Measurements from ENCODE around the gene STX18. TPM values are rescaled to one million over a fixed set of nuclear protein-coding genes. Genes with fewer than 3 reads are reported as not detected.

The STX18 gene
- total RNA-seq, 1 donor from 2014 or later: 17.3 TPM

DNA sequence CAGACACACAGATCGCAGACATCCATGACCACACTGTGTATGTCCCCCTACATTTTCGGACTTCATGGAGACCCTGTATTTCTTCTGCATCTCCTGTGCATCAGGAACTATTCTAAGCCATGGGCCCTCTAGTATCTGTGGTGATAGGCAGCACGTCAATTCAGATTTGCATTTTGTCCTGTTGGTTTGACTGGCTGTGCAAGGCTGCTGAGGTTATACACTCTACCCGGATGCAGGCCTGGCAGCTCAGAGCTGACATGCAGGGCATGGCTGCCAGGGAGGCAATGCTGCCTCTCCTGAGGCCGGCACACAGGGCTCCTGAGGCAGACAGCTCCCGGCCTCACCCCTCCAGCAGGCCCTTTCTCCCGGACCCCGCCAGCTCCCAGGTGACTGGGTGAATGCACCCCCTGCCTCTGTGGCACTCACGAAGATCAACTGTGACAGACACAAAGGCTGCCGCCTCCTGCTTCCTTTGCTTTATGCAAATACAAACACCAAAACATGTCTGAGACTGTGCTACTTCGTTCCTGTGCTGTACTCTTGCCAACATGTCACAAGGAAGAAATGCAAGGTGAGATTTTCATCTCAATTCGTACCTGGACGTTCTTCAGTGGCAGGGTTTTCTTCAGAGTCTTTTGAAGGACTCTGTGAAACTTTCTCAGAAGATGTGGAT lies 103.9 kb downstream of the STX18 start:
- Histone ChIP-seq H3K4me1 (peaks cover 8% of the 10 kb centered on the region), H3K27ac (replicated peaks) (no peak overlapping the region), H3K4me3 (no peak overlapping the region), H3K9me3 (replicated peaks) (no peaks in the 10 kb centered on the region), H3K27me3 (ENCODE audit: low read depth) (no peaks in the 10 kb centered on the region), H3K36me3 (peaks cover 45% of the 10 kb centered on the region)
- TF ChIP-seq, protein P1, sequence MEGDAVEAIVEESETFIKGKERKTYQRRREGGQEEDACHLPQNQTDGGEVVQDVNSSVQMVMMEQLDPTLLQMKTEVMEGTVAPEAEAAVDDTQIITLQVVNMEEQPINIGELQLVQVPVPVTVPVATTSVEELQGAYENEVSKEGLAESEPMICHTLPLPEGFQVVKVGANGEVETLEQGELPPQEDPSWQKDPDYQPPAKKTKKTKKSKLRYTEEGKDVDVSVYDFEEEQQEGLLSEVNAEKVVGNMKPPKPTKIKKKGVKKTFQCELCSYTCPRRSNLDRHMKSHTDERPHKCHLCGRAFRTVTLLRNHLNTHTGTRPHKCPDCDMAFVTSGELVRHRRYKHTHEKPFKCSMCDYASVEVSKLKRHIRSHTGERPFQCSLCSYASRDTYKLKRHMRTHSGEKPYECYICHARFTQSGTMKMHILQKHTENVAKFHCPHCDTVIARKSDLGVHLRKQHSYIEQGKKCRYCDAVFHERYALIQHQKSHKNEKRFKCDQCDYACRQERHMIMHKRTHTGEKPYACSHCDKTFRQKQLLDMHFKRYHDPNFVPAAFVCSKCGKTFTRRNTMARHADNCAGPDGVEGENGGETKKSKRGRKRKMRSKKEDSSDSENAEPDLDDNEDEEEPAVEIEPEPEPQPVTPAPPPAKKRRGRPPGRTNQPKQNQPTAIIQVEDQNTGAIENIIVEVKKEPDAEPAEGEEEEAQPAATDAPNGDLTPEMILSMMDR (IDR thresholded peaks at IDR 0.05; ENCODE audit: borderline replicate concordance): no peak
- DNase-seq: no peak
- intact Hi-C loops (cut with micrococcal nuclease): no loop called here

DNA sequence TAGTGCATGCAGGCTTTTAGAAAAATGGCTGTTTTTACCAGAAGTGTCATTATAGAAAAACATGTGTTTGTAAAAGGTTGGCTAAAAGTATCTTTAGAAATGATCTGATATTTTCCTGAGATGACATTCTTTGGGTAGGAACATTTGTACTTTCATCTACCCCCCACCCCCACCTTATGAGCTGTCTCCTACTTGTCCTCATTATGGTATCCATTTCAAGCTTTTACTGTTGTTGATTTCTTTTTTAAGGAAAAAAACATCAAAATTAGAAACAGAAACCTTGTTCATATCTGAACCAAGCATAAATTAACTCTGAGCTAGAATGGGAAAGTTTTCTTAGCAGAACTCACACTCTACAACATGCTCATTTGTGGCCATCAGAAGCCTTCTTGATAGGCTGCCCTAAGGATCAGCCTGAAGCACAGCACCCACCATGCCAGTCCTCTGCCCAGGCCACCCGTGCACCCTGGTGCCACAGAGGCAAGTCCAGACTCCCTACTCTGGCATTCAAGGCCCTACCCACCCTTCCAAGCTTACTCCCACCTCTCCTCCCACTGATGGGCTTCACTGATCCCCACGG lies 105.5 kb downstream of the STX18 start:
- Histone ChIP-seq H3K9me3 (replicated peaks) (no peaks in the 10 kb centered on the region), H3K4me3 (no peak overlapping the region), H3K27ac (replicated peaks) (no peak overlapping the region), H3K36me3 (peaks cover 57% of the 10 kb centered on the region), H3K27me3 (ENCODE audit: low read depth) (no peaks in the 10 kb centered on the region), H3K4me1 (peaks cover 8% of the 10 kb centered on the region)
- intact Hi-C loops (cut with micrococcal nuclease): no loop called here
- no peak for DNase-seq
- TF ChIP-seq, protein P1 (IDR thresholded peaks at IDR 0.05; ENCODE audit: borderline replicate concordance): no peak

DNA sequence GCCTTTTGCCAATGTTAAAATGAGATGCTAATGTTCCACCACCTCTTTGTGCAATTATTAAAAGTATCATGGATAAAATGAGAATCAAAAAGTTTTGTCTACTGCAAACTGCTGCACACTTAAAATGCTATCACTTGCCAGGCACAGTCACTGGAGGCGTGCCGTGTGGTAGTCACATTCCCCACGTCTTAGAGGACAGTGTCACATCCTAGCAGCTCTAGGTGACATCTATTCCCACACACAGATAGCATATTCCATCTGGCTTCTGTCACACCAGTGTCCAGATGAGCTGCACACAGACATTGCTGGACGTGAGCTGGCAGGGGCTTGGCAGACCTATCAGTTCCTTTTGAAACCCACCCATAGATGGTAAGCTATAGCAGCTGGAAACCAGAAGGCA lies 107.9 kb downstream of the STX18 start:
- Histone ChIP-seq H3K36me3 (peaks cover 57% of the 10 kb centered on the region), H3K9me3 (replicated peaks) (no peaks in the 10 kb centered on the region), H3K27ac (replicated peaks) (no peak overlapping the region), H3K4me1 (peaks cover 8% of the 10 kb centered on the region), H3K4me3 (no peak overlapping the region), H3K27me3 (ENCODE audit: low read depth) (no peaks in the 10 kb centered on the region)
- no peak for DNase-seq
- TF ChIP-seq, protein P1 (IDR thresholded peaks at IDR 0.05; ENCODE audit: borderline replicate concordance): no peak
- intact Hi-C loops (cut with micrococcal nuclease): no loop called here

DNA sequence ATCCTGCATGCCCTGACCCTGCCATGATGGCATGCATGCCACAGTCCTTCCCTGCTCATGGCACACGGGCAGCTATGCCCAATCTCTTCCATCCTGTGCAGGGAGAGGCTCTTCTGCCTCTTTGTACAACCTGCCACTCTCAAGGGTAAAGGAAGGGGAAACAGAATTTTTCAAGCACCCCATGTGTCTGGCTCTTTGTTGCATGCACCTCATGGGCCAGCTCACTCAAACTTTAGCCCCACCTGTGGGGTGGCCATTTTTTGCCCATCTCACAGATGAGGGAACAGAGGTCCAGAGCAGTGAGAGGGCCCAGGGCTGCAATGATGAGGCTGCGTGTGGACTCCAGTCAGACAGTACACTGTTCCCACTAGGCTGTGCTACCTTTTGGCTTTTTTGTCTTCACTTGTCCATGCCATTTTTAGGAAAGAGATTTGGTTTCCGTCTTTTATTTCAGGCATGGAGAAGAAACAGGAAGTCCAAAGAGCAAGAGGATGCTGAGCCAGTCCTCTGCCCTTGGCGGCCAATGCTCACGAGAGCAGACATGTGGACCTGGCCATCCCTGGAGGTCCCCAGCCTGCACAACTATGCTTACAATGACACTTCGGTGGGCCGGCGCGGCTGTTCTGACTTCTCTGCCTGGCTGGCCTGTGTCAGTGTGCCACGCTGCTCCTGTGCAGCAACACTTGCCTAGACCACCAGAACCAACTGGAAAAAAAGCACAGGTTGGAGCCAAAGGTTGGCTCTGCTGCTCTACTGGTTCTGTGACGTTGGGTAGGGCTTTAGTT lies 109.3 kb downstream of the STX18 start:
- no peak for DNase-seq
- intact Hi-C loops (cut with micrococcal nuclease): no loop called here
- Histone ChIP-seq H3K9me3 (replicated peaks) (no peaks in the 10 kb centered on the region), H3K4me3 (no peak overlapping the region), H3K36me3 (peaks cover 47% of the 10 kb centered on the region), H3K27me3 (ENCODE audit: low read depth) (no peaks in the 10 kb centered on the region), H3K4me1 (peaks cover 8% of the 10 kb centered on the region), H3K27ac (replicated peaks) (no peak overlapping the region)
- TF ChIP-seq, protein P1 (IDR thresholded peaks at IDR 0.05; ENCODE audit: borderline replicate concordance): no peak

DNA sequence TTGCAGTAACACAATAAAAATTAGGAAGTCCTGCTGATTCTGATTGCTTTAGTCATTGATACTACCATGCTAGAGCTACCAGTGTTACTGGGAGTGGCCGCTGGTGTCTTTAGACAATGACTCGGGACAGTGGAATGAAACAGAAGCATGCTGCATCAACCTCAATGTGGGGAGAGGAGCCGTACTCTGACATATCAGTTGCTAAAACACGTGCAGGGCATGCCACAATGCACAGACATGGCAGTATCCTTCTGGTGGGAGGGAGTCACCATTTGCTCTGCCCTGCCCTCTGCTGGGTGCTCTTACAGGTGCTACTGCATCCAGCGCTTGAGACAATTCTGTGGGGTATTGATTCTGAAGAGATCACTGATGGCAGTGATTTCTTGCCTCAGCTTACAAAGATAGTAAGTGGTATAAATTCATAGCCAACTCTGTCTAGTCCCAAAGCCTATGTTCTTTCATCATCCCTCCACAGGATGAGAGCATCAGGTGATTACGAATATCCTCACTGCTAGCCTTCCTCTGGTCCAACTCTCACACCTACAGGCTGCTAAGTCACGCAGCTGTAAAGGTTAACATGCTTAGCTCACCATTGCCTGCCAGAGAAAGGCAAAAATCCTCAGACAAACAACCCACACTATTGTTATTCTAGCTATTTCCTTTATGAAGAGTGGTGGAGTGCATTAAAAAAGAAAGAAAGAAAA lies 111.2 kb downstream of the STX18 start:
- Histone ChIP-seq H3K9me3 (replicated peaks) (no peaks in the 10 kb centered on the region), H3K27me3 (ENCODE audit: low read depth) (no peaks in the 10 kb centered on the region), H3K27ac (replicated peaks) (no peak overlapping the region), H3K4me3 (no peak overlapping the region), H3K4me1 (peaks cover 8% of the 10 kb centered on the region), H3K36me3 (peaks cover 34% of the 10 kb centered on the region)
- intact Hi-C loops (cut with micrococcal nuclease): no loop called here
- DNase-seq: no peak
- TF ChIP-seq, protein P1 (IDR thresholded peaks at IDR 0.05; ENCODE audit: borderline replicate concordance): peak; percentile 62
